Measurements from ENCODE around the gene MOCS1. TPM values are rescaled to one million over a fixed set of nuclear protein-coding genes. Genes with fewer than 3 reads are reported as not detected.

The MOCS1 gene
- total and polyA plus RNA-seq, 2 experiments from 2014 or later = 17.2 to 28.1 TPM

DNA sequence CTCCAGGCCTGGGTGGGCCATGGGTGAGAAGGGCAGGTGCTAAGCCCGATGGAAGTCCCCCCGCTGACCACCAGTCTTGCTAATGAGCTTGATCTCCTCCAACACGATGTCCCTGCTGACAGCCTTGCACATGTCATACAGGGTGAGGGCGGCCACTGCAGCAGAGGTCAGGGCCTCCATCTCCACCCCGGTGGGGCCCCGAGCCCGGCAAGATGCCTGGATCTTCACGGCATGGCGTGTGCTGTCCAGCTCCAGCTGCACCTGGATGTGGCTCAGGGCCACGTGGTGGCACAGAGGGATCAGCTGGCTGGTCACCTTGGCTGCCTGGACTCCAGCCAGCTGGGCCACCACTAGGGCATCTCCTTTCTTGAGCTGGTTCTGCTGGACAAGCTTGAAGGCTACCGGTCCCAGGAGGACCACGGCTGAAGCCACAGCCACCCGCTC lies 27.9 kb downstream of the MOCS1 start (continued):
- TF ChIP-seq, protein P1, sequence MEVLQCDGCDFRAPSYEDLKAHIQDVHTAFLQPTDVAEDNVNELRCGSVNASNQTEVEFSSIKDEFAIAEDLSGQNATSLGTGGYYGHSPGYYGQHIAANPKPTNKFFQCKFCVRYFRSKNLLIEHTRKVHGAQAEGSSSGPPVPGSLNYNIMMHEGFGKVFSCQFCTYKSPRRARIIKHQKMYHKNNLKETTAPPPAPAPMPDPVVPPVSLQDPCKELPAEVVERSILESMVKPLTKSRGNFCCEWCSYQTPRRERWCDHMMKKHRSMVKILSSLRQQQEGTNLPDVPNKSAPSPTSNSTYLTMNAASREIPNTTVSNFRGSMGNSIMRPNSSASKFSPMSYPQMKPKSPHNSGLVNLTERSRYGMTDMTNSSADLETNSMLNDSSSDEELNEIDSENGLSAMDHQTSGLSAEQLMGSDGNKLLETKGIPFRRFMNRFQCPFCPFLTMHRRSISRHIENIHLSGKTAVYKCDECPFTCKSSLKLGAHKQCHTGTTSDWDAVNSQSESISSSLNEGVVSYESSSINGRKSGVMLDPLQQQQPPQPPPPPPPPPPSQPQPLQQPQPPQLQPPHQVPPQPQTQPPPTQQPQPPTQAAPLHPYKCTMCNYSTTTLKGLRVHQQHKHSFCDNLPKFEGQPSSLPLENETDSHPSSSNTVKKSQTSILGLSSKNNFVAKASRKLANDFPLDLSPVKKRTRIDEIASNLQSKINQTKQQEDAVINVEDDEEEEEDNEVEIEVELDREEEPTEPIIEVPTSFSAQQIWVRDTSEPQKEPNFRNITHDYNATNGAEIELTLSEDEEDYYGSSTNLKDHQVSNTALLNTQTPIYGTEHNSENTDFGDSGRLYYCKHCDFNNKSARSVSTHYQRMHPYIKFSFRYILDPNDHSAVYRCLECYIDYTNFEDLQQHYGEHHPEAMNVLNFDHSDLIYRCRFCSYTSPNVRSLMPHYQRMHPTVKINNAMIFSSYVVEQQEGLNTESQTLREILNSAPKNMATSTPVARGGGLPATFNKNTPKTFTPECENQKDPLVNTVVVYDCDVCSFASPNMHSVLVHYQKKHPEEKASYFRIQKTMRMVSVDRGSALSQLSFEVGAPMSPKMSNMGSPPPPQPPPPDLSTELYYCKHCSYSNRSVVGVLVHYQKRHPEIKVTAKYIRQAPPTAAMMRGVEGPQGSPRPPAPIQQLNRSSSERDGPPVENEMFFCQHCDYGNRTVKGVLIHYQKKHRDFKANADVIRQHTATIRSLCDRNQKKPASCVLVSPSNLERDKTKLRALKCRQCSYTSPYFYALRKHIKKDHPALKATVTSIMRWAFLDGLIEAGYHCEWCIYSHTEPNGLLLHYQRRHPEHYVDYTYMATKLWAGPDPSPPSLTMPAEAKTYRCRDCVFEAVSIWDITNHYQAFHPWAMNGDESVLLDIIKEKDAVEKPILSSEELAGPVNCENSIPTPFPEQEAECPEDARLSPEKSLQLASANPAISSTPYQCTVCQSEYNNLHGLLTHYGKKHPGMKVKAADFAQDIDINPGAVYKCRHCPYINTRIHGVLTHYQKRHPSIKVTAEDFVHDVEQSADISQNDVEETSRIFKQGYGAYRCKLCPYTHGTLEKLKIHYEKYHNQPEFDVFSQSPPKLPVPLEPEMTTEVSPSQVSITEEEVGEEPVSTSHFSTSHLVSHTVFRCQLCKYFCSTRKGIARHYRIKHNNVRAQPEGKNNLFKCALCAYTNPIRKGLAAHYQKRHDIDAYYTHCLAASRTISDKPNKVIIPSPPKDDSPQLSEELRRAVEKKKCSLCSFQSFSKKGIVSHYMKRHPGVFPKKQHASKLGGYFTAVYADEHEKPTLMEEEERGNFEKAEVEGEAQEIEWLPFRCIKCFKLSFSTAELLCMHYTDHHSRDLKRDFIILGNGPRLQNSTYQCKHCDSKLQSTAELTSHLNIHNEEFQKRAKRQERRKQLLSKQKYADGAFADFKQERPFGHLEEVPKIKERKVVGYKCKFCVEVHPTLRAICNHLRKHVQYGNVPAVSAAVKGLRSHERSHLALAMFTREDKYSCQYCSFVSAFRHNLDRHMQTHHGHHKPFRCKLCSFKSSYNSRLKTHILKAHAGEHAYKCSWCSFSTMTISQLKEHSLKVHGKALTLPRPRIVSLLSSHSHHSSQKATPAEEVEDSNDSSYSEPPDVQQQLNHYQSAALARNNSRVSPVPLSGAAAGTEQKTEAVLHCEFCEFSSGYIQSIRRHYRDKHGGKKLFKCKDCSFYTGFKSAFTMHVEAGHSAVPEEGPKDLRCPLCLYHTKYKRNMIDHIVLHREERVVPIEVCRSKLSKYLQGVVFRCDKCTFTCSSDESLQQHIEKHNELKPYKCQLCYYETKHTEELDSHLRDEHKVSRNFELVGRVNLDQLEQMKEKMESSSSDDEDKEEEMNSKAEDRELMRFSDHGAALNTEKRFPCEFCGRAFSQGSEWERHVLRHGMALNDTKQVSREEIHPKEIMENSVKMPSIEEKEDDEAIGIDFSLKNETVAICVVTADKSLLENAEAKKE (CRISPR knock-in tag; IDR thresholded peaks at IDR 0.05) = no peak

DNA sequence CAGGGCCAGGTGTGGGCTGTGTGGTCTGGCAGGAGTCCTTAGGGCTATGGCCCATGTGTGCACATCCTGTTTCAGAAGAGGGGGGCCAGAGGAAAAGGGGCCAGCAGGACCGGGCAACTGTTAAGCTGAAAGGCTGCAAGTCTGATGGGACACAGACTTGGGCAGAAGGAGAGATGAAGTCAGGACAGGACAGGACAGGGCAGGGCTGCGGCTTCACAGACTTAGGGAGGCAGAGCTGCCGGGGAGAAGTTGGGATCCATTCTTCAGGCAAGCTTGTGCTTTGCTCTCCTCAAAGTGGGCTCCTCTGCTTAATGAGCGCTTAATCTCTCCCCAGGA lies 28.7 kb downstream of the MOCS1 start:
- DNase-seq (ENCODE audit: low spot score) = no peak
- no peaks in the 10 kb centered on the region for H3K36me3 ChIP-seq (ENCODE audit: insufficient read depth)
- Mint-ChIP-seq H3K36me3 (ENCODE audit: low read depth) (peaks cover 36% of the 10 kb centered on the region), H3K27ac (no peak overlapping the region), H3K9me3 (no peaks in the 10 kb centered on the region), H3K27me3 (ENCODE audit: insufficient read depth, low read depth, poor library complexity) (peaks cover 8% of the 10 kb centered on the region), H3K4me1 (0 out of 3 replicates have a peak, but pooled peaks cover 3% of the 10 kb centered on the region), H3K4me3 (no peak overlapping the region)
- no peaks in the 10 kb centered on the region for H4K20me1 ChIP-seq (replicated peaks; ENCODE audit: insufficient read depth)
- no peak for ATAC-seq
- H3K4me2 ChIP-seq = no peak overlapping the region
- H3K4me1 ChIP-seq (ENCODE audit: insufficient read depth) = no peaks in the 10 kb centered on the region
- no peak overlapping the region for H2AFZ ChIP-seq
- no peaks in the 10 kb centered on the region for H3K79me2 ChIP-seq (replicated peaks; ENCODE audit: insufficient read depth)
- no peak overlapping the region for H3K27ac ChIP-seq (ENCODE audit: low read depth)
- no peak for TF ChIP-seq EZH2 (IDR thresholded peaks at IDR 0.05; ENCODE audit: low read depth, unreplicated experiment)
- TF ChIP-seq EZH2phosphoT487 (IDR thresholded peaks at IDR 0.05; ENCODE audit: unreplicated experiment) = no peak
- TF ChIP-seq CREB1 (CRISPR knock-in tag; IDR thresholded peaks at IDR 0.05; ENCODE audit: low read depth) = no peak
- no peak for TF ChIP-seq STAT1 (IDR thresholded peaks at IDR 0.05; ENCODE audit: unreplicated experiment)
- H3K9me2 ChIP-seq (ENCODE audit: insufficient read depth) = no peaks in the 10 kb centered on the region; the same call in 1 of the 2 replicates
- H3F3A ChIP-seq (replicated peaks; ENCODE audit: low read depth) = no peaks in the 10 kb centered on the region
- H3K4me3 ChIP-seq = no peak overlapping the region
- H3K27me3 ChIP-seq (ENCODE audit: insufficient read depth) = no peaks in the 10 kb centered on the region
